Transverse colon (tissue), 4 donors: Measurements from ENCODE around the gene IGSF9.
A peak's percentile ranks its signal among the peaks of the same experiment; 100 is the strongest.

Experiments used
- CTCF ChIP-seq, 5 experiments: fragments of 200-600 bp in 3 of 5; fragments of 450-650 bp in 2 of 5; sonication (generic) in 3 of 5; IDR thresholded peaks; 1 replicate in 2 of 5; 2 replicates in 3 of 5; pipeline ENCODE4 v1.5.1; 2016 to 2017; ENCODE audit warnings: antibody characterized with exemption in 5 of 5, inconsistent platforms in 3 of 5, mild to moderate bottlenecking in 2 of 5, moderate library complexity in 1 of 5
- POLR2A ChIP-seq: fragments of 450-650 bp; IDR thresholded peaks from one replicate; pipeline ENCODE4 v1.6.1; 2016; ENCODE audit warnings: antibody characterized with exemption, mild to moderate bottlenecking, moderate library complexity
- POLR2AphosphoS5 ChIP-seq, 3 donors: sonication (generic); formaldehyde crosslinking; IDR thresholded peaks; one replicate each; pipeline ENCODE4 v1.6.1; 2016; ENCODE audit warnings: antibody characterized with exemption in 3 of 3

- TF ChIP-seq CTCF (IDR thresholded peaks at IDR 0.05): peak; percentile 98 to 99 (median 99)
- peak in 1 of 3 donors; percentile 35 for TF ChIP-seq POLR2AphosphoS5 (IDR thresholded peaks at IDR 0.05)
- TF ChIP-seq POLR2A: no peak
Measured at GRCh38 chr1:159936273-159936904, 9.0 kb downstream of the IGSF9 start.
